CD4-positive, alpha-beta T cell (primary cell): ENCODE data around the gene KRT12. TPM values are rescaled to one million over a fixed set of nuclear protein-coding genes. Genes with fewer than 3 reads are reported as not detected.

Source experiments
- ATAC-seq: fragments of 200-7000 bp; cut with Tn5 transposase; one replicate; pipeline ENCODE4 v1.10.0; 2022; ENCODE audit warnings: mild to moderate bottlenecking; ENCODE audit not compliant: poor library complexity
- CTCF ChIA-PET: fragments of 350-600 bp; sonication (Branson Sonifier 250); formaldehyde crosslinking; loops from one replicate; lab custom pipeline; 2021; ENCODE audit warnings: antibody characterized with exemption, inconsistent platforms; lab: Charles Lee
- POLR2A ChIA-PET: fragments of 350-600 bp; sonication (Branson Sonifier 250); formaldehyde crosslinking; loops from one replicate; lab custom pipeline; 2021; ENCODE audit warnings: antibody characterized with exemption, inconsistent platforms; lab: Charles Lee
- DNase-seq, 14 experiments: peaks; one replicate each; pipeline ENCODE4 v3.0.0-alpha.2; 2013 to 2020; ENCODE audit warnings: mixed read lengths in 2 of 14
- H3K27ac ChIP-seq, 2 donors: one replicate each; pipeline versions ENCODE4 v1.5.1 to v1.7.0; 2013; ENCODE audit warnings: low read length in 2 of 2, low read depth in 1 of 2, mild to moderate bottlenecking in 1 of 2
- H3K27me3 ChIP-seq, 2 experiments: 1 replicate in 1 of 2; 2 replicates in 1 of 2; pipeline versions ENCODE4 v1.6.1 to v1.7.0; 2013; ENCODE audit warnings: low read length in 2 of 2, control low read depth in 1 of 2, mild to moderate bottlenecking in 1 of 2, moderate library complexity in 1 of 2; ENCODE audit not compliant: insufficient read depth in 2 of 2, control insufficient read depth in 1 of 2
- H3K36me3 ChIP-seq: one replicate; pipeline ENCODE4 v1.6.1; 2013; ENCODE audit warnings: low read length, control low read depth; ENCODE audit not compliant: insufficient read depth
- H3K4me1 ChIP-seq: one replicate; pipeline ENCODE4 v1.6.1; 2013; ENCODE audit warnings: low read length, control low read depth; ENCODE audit not compliant: insufficient read depth
- H3K4me3 ChIP-seq: one replicate; pipeline ENCODE4 v1.5.1; 2013; ENCODE audit warnings: mild to moderate bottlenecking, low read length, moderate library complexity
- H3K9me3 ChIP-seq, 2 experiments: 1 replicate in 1 of 2; 2 replicates in 1 of 2; pipeline versions ENCODE4 v1.6.1 to v1.7.0; 2013; ENCODE audit warnings: low read length in 2 of 2, mild to moderate bottlenecking in 2 of 2, control low read depth in 1 of 2, moderate library complexity in 1 of 2; ENCODE audit not compliant: control insufficient read depth in 1 of 2, insufficient read depth in 1 of 2
- H3K27ac Mint-ChIP-seq: one replicate; pipeline ENCODE4 v1.8.0; 2020; ENCODE audit warnings: mixed read lengths
- H3K27me3 Mint-ChIP-seq: one replicate; pipeline ENCODE4 v1.8.0; 2021; ENCODE audit warnings: mixed read lengths
- H3K36me3 Mint-ChIP-seq: one replicate; pipeline ENCODE4 v1.8.0; 2021; ENCODE audit warnings: low read depth, mixed read lengths
- H3K4me1 Mint-ChIP-seq: one replicate; pipeline ENCODE4 v1.8.0; 2021; ENCODE audit warnings: low read depth, mixed read lengths
- H3K4me3 Mint-ChIP-seq: one replicate; pipeline ENCODE4 v1.8.0; 2020; ENCODE audit warnings: mild to moderate bottlenecking, mixed read lengths
- H3K9me3 Mint-ChIP-seq: one replicate; pipeline ENCODE4 v1.8.0; 2020; ENCODE audit warnings: mixed read lengths
- intact Hi-C, 2 experiments: fragments of 100-400 bp; cut with DNase I in 1 of 2; cut with micrococcal nuclease in 1 of 2; formaldehyde crosslinking; loops; one replicate each; pipeline versions ENCODE4 v1.15.1 to v1.9.0; 2023 to 2025; cut with DNase I, micrococcal nuclease
- total RNA-seq, 174 experiments: library from RNA in 2 of 174; stranded (reverse) in 2 of 174; gene quantifications; one replicate each; pipeline ENCODE4 v1.2.3 and lab custom pipeline; 2021 to 2026
- TF ChIP-seq, protein P1 (sequence below): fragments of 200-600 bp; IDR thresholded peaks from one replicate; pipeline ENCODE4 v1.8.0; 2022; ENCODE audit warnings: antibody characterized with exemption, mild to moderate bottlenecking

KRT12 gene
- total RNA-seq, 2 experiments from 2014 or later: not detected

DNA sequence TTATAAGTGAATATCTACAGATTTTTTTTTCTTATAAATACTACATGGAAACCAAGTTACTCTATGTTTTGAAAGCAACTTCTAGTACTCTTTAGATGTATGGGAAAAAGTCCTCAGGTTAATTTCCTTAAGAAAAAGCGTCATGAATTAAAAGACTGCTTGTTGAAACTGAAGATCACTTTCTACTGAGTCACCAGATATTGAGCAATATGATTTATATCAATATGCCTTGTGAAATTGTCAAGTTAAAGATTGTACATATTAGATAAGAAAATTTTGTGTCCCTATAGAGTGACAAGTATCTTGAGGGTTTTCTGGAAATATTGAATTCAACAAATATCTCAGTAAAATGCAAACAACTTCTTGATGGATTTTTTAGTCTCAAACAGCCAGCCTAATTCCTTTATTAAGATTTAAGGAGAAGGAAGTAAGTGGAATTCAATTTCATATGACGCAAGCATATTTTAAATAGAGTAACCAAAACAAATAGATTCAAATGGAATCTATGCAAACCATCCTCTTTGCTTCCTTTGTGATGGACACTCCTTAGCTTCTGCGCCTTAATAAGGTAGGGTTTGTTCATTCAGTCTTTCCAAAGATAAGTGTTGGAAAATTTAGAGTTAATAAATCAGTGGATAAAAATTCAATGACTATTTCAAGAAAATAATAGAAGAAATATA is 16.6 kb downstream of the KRT12 start:
- Histone ChIP-seq H3K4me1 (no peaks in the 10 kb centered on the region), H3K27ac (no peak overlapping the region), H3K9me3 (no peaks in the 10 kb centered on the region), H3K27me3 (peaks cover 0 to 33% of the 10 kb centered on the region in 2 experiments), H3K36me3 (no peaks in the 10 kb centered on the region), H3K4me3 (no peak overlapping the region)
- H3K36me3 Mint-ChIP-seq: no peaks in the 10 kb centered on the region
- H3K9me3 Mint-ChIP-seq: no peaks in the 10 kb centered on the region
- ATAC-seq: no peak
- POLR2A ChIA-PET: no interaction called here
- no peak overlapping the region for H3K4me3 Mint-ChIP-seq
- CTCF ChIA-PET: no interaction called here
- no peak overlapping the region for H3K27ac Mint-ChIP-seq
- TF ChIP-seq, protein P1, sequence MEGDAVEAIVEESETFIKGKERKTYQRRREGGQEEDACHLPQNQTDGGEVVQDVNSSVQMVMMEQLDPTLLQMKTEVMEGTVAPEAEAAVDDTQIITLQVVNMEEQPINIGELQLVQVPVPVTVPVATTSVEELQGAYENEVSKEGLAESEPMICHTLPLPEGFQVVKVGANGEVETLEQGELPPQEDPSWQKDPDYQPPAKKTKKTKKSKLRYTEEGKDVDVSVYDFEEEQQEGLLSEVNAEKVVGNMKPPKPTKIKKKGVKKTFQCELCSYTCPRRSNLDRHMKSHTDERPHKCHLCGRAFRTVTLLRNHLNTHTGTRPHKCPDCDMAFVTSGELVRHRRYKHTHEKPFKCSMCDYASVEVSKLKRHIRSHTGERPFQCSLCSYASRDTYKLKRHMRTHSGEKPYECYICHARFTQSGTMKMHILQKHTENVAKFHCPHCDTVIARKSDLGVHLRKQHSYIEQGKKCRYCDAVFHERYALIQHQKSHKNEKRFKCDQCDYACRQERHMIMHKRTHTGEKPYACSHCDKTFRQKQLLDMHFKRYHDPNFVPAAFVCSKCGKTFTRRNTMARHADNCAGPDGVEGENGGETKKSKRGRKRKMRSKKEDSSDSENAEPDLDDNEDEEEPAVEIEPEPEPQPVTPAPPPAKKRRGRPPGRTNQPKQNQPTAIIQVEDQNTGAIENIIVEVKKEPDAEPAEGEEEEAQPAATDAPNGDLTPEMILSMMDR: no peak
- peaks cover 52% of the 10 kb centered on the region for H3K27me3 Mint-ChIP-seq
- intact Hi-C loops: no loop called here
- no peaks in the 10 kb centered on the region for H3K4me1 Mint-ChIP-seq
- no peak for DNase-seq

- Histone ChIP-seq H3K4me3 (no peak overlapping the region), H3K4me1 (no peaks in the 10 kb centered on the region), H3K27ac (no peak overlapping the region), H3K27me3 (peaks cover 0 to 33% of the 10 kb centered on the region in 2 experiments), H3K9me3 (no peaks in the 10 kb centered on the region), H3K36me3 (no peaks in the 10 kb centered on the region)
- Mint-ChIP-seq H3K27me3 (peaks cover 58% of the 10 kb centered on the region), H3K4me1 (no peaks in the 10 kb centered on the region), H3K9me3 (no peaks in the 10 kb centered on the region), H3K36me3 (no peaks in the 10 kb centered on the region), H3K4me3 (no peak overlapping the region), H3K27ac (no peak overlapping the region)
- intact Hi-C loops: no loop called here
- ChIA-PET CTCF (no interaction called here), POLR2A (interaction anchor here (1.0 kb wide), 1 partner anchor 10 kb away, joined by 3 read pairs; no protein-coding TSS in a partner anchor)
- TF ChIP-seq, protein P1: no peak
- ATAC-seq (no peak), DNase-seq (no peak)
Observed at GRCh38 chr17:40849723-40850122, 17.3 kb downstream of the KRT12 start.

- DNase-seq: no peak
- no peak for ATAC-seq
- no peak overlapping the region for H3K4me3 Mint-ChIP-seq
- POLR2A ChIA-PET: interaction anchor here (1.0 kb wide), 1 partner anchor 9 kb away, joined by 3 read pairs; no protein-coding TSS in a partner anchor
- Histone ChIP-seq H3K9me3 (no peaks in the 10 kb centered on the region), H3K4me3 (no peak overlapping the region), H3K27me3 (peaks cover 0 to 33% of the 10 kb centered on the region in 2 experiments), H3K27ac (no peak overlapping the region), H3K36me3 (no peaks in the 10 kb centered on the region), H3K4me1 (no peaks in the 10 kb centered on the region)
- intact Hi-C loops: no loop called here
- H3K36me3 Mint-ChIP-seq: no peaks in the 10 kb centered on the region
- no peaks in the 10 kb centered on the region for H3K4me1 Mint-ChIP-seq
- TF ChIP-seq, protein P1: no peak
- no peak overlapping the region for H3K27ac Mint-ChIP-seq
- CTCF ChIA-PET: no interaction called here
- H3K9me3 Mint-ChIP-seq: no peaks in the 10 kb centered on the region
- peaks cover 59% of the 10 kb centered on the region for H3K27me3 Mint-ChIP-seq
Observed at GRCh38 chr17:40848583-40849235, 18.3 kb downstream of the KRT12 start.
